ENCODE measurements around the gene LRRC8D.

The LRRC8D gene

DNA sequence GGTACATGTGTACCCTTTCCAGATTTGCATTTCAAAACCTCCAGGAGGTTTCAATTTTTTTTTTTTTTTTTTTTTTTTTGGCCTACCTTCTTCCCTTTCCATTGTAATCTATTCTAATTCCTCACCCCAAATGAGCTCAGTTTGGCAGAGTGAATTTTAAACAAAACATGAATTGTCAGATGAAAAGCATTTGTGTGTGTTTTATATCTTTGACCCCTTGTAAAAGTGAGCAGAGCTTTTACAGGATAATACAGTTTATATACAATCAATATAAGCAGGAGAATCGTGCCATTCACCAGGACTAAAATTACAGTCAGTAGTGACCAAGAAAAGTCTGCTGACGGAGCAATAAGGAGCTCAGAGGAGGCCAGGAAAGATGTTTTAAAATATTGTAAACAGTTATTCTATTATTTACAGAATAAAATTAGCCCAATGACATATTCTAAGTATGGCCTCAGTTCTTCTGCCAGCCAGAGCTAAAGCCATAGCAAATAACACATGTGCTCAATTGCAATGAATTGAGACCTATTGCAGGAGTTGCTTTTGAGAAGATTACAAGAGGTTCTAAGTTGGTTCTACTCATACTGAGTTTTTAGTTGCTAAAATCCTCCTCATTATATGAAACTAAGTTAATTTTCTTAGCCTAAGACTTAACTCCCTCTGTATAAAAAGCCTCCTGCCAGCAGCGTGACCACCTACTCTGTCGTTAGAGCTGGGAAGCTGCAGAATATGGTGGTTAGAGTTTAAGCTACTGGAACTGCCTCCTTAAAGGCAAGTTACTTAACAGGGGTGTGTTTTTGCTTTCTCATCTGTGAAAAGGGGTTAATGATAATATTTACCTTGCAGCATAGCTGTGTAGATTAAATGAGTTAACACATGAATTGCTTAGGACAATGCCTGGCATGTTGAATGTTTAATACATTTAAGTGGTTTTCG, 123.3 kb downstream of the LRRC8D start:
- no peak for DNase-seq

DNA sequence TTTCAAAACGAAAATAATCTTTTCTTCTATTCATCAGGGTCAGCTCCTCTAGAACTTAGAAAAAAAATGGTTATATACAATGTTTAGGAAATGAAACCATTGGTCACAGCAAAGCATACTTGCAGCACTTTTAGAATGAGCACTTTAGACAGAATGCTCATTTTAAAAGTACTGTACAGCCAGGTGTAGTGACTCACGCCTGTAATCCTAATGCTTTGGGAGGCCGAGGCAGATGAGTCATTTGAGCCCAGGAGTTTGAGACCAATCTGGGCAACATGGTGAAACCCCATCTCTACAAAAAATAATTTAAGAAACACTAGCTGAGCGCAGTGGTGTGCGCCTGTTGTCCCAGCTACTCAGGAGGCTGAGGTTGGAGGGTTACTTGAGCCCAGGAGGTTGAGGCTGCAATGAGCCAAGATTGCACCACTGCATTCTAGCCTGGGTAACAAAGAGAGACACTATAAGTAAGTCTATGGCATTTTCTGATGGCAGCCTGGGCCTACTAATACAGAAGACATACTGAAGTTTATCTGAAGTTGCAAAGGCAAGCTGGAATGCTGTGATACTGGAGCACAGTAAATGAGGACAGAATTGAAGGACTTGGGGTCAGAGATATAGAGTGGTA, 125.1 kb downstream of the LRRC8D start:
- DNase-seq: no peak

DNA sequence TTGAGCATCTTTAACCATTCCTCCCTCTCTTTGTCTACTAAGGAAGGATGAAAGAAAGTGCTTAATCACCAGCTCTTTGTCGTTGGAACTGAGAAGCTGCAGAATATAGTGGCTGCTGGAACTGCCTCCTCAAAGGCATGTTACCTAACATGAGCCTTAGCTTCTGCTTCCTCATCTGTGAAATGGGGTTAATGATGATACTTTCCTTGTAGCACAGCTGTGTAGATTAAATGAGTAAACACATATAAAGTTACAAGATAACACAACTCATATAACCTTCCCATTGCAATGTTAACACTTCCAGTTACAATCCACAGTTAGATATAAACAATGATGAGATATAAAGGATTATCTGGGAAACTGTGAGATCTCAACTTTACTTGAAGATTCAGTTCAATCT, 125.7 kb downstream of the LRRC8D start:
- no peak for DNase-seq

DNA sequence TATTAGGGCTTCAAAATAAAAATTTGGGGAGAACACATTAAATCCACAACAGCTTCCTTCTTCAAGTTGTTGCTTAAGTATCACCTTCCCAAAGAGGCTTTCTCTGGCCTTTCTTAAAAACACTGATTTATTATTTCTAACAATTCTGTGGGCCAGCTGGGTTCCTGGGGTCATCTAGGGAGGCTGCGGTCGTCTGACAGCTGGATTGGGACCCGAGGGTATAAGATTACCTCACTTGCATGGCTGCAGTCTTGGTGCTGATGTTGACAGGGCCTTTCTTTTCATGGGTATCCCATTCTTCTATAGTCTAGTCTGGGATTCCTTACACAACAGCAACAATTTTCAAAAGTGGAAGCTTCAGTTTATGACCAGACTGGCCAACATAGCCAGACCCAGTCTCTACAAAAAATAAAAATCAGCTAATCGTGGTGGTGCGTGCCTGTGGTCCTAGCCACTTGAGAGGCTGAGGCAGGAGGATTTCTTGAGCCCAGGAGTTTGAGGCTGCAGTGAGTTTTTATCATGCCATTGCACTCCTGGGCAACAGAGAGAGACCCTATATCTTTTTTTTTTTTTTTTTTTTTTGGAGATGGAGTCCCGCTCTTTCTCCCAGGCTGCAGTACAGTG, 128.0 kb downstream of the LRRC8D start:
- no peak for DNase-seq

GRCh38 chr1:89949991-89950624, 129.3 kb downstream of the LRRC8D start:
- DNase-seq: no peak

GRCh38 chr1:89950703-89951102, 129.9 kb downstream of the LRRC8D start:
- DNase-seq: no peak

DNA sequence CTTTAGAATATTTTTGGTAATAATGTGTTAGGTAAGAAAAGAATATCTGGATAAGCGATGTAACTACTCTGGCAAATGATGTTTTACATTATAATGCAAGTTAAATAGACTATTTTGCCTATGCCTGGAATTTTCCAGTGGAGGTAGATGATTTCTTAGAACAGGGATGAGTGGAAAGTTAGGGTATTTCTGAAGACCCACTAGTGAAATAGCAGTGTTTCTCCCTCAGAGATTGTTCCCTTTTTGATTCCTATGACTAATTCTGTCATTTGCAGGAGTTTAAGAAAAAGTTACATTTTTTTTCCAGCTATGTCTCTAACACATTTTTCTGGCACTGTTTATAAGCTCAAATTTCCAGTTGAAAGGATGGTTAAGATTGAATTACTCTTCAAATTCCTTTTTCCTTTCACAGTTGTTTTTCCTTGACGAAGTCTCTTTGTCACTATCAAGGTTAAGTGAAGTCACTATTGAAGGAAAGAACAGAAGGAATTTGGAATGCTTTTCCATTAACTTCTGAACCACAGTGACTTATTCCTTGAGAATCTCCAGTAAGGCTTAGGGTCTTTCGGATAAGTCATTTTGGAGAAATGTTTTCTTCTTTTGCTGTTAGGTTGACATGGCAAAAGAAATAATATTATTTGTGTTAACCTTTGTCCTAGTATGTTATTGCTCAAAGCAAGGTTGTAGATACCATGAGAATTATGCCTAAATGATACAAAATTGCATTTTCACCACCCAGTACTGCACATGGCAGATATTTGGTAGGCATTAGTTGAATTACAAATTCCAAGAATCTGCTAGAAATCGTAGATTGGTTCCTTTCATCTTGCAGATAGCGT, 131.2 kb downstream of the LRRC8D start:
- DNase-seq: no peak

DNA sequence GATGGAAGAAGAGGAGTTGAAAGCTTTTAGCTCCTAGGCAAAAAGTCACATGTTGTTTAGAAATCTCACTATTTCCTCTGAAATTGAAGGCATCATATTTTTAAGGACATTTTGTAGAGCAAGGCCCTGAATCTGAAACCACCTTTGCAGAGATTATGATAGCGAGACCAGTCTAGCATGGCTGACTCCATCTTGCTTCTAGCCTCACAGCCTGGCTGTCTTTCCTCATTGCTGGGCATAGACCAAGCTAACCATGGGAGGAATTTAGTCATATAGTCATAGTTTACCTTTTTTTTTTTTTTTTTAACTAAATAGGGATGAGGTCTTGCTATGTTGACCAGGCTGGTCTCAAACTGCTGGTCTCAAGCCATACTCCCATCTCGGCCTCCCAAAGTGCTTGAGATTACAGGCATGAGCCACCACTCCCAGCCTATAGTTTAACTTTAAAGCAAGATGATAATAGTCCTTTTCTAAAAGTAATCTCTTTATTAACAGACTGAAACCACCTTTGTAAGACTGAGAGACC, 131.8 kb downstream of the LRRC8D start:
- no peak for DNase-seq

GRCh38 chr1:89953131-89953626, 132.3 kb downstream of the LRRC8D start:
- DNase-seq: no peak

- DNase-seq: no peak
These were observed 133.1 kb downstream of the LRRC8D start for GRCh38 chr1:89953929-89954328.

GRCh38 chr1:89954401-89954800, 133.6 kb downstream of the LRRC8D start:
- DNase-seq: no peak

DNA sequence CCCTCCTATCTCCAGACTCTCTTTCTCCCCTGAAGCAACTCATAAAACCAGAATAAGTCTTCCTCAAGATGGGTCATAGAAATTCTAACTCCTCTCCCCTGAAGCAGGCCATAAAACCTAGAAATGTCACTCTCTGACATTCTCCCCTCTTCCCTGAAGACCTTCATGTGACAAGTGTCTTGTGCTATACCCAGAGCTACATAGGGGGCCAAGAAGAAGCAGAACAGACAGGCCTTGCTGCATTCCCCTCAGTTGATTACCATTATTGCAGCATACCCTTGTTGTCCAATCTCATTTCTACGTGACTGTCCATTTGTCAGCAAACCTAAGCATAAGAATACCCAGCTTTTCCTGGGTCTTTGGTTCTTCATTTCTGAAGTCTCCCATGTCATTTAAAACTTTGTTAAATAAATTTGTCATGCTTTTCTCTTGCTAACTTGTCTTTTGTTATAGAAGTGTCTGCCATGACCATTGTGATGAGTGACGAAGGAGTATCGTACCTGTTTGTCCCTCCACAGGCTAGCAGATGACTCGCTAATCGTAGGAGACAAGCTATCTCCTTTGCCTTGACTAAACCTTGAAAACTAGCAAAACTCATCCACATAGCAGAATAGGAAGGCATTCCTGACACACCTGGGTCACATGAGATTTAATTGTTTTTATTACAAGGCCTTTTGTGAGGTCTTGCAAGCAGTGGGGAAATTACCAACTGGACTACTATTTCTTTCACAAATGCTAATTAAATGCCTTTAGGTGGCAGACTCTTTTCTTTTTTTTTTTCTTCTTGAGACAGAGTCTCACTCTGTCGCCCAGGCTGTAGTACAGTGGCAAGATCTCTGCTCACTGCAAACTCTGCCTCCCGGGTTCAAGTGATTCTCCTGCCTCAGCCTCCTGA, 134.7 kb downstream of the LRRC8D start:
- no peak for DNase-seq

- DNase-seq: no peak
These were observed 136.3 kb downstream of the LRRC8D start for GRCh38 chr1:89957107-89957506.

GRCh38 chr1:89958851-89959654, 138.2 kb downstream of the LRRC8D start:
- DNase-seq: no peak

DNA sequence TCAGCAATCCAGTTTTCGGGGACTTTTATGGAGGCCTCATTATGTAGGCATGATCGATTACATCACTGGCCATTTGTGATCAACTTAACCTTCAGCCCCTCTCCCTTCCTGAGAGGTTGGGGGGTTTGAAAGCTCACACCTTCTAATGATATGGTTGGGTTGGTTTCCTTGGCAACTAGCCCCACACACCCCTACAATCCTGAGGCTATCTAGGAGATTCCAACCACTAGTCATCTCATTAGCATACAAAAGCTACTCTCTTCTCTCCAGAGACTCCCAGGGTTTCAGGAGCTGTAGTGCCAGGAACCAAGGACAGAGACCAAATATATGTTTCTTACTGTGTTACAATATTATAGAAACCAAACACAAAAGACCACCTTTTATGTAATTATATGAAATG, 138.9 kb downstream of the LRRC8D start:
- no peak for DNase-seq

DNA sequence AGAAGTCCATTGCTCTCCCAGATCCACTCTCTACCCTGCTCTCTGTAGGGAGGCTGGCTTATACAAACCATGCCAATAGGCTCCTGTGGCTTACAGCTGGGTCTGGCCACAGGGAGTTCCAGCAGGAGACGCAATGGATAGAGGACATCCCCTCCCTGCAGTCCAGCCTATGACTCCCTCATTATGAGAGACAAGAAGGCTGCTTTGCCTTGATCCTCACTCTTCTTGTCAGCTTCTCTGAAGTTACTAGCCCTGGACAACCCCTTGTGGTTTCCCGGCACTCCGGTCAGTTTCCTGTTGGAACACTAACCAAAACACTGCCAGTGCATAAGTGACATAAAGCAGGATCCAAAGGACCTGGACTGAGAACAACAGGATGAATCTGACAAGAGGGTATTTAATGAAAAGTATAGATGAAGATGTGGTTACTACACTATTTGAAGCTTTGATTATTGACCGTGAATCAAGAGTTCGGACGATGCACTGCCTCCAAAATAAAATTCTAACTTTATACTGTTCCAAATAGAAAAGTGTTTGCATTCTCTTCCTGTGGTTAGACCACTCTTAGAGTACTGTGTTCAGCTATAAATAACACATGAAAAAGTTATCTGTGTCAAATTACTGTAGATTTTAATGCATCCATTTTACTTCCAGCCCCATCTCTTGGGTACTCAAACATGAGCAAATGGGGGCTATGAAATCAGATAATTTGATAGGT, 141.4 kb downstream of the LRRC8D start:
- DNase-seq: no peak

- DNase-seq: no peak
These were observed 141.9 kb downstream of the LRRC8D start for GRCh38 chr1:89962742-89963075.

DNA sequence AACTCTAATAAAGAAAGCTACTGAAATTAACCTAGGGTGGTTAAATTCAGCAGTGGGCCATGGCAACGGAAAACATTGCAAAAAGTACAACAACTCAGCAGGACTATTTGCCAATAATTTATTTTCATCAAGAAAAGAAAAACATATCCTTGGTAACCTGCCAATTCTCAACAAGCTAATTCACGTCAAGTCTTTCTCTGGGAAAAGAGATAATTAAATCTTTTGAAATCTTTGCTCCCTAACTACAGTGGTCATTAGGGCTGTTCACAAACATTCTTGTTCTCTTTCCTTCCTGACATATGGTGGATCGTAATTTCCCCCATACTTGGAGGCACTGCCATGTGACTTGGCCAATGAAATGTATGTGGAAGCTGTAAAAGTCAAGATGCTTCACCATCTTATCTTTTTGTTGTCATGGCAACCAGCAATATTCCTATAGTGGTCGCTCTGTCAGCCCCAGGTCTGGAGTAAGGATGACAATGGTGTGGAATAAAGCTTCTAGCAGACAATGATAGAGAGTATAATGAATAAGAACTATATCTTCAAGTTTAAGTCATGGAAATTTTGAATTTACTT, 144.4 kb downstream of the LRRC8D start:
- DNase-seq: no peak

- no peak for DNase-seq
These were observed 145.8 kb downstream of the LRRC8D start for GRCh38 chr1:89966656-89967055.

Measured in SHP77 treated with DMSO at 0.1 percent for 48 hours (cell line).